G401 (cell line): Measurements from ENCODE around the gene KRT81. TPM values are rescaled to one million over a fixed set of nuclear protein-coding genes. Genes with fewer than 3 reads are reported as not detected.

Experiments
- DNase-seq: peaks from one replicate; pipeline ENCODE4 v3.0.0-alpha.2; 2015; ENCODE audit warnings: low spot score
- in situ Hi-C: cut with HindIII; loops from 2 replicates; pipeline ENCODE4 v1.10.0; 2016; ENCODE audit warnings: low sequenced_read_pairs, mixed read lengths
- total RNA-seq: library from RNA; depleted of rRNA; stranded (reverse); fragments of >200 nt; shearing (Covaris generic); gene quantifications from 2 replicates; pipeline ENCODE4 v1.2.3, GENCODE V29; 2014

KRT81 gene
- total RNA-seq, 1 experiment from 2014 or later = not detected

DNA sequence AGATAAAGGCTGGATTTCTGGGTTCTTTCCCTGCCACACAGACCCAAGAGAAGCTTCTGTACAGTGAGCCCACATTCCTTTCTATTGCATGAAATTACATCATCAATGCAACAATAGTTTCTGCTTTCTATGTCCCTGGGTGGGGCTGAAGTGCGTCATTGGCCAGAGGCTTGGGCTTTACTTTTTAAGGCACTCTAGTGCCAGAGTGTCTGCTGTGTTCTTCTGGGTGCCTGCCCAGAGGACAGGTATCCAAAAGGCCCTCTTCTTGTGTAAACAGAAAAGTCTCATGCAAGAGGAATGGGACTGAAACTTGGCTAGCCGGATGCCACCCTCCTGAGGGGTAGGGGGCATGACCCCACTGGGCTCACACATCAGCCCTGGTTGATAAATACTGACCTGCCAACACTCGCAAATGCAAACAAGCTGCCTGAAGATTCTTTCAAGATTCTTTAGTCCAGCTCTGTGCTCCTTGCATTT is 11.0 kb downstream of the KRT81 start:
- in situ Hi-C loops = no loop called here
- DNase-seq = no peak

DNA sequence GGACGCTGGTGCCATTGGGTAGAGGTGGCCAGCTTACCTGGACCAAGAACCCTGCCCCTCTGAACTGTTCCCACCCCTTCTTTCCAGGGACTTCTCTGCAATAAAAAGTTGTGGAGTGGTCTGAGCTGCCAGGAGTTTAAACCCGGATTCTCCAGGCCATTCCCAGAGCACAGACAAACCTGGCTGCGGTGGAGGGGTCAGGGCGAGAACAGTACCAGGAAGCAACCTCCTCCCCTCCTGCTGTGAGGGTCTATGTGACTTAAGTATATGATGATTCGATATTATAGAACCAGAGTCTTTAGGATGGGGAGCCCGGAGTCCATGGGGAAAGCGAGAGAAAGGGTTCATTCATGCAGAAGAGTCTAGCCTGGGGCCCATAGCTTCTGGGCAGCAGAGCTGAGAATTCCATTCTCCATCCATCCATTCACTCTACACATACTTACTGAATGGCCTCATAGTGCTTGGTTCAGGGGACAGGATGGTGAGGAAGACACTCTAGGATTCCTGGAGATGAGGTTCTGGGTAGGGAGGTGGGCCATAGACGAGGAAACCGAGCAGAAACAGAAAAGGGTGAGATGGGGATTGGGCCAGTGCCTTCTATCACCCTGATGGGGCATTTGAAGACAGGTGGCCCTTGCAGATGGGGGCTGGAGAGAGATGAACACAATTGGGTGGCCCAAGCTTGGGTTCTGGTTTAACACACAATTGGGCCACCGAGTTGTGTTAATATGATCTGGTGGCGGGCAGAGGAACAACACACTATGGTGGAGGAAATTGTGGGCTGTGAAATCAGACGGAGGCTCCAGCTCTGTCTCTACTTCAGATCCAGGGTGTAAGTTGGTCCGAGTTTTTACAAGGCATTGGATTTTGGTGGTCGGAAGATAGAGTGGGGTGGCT is 11.7 kb downstream of the KRT81 start:
- in situ Hi-C loops = no loop called here
- DNase-seq = no peak

DNA sequence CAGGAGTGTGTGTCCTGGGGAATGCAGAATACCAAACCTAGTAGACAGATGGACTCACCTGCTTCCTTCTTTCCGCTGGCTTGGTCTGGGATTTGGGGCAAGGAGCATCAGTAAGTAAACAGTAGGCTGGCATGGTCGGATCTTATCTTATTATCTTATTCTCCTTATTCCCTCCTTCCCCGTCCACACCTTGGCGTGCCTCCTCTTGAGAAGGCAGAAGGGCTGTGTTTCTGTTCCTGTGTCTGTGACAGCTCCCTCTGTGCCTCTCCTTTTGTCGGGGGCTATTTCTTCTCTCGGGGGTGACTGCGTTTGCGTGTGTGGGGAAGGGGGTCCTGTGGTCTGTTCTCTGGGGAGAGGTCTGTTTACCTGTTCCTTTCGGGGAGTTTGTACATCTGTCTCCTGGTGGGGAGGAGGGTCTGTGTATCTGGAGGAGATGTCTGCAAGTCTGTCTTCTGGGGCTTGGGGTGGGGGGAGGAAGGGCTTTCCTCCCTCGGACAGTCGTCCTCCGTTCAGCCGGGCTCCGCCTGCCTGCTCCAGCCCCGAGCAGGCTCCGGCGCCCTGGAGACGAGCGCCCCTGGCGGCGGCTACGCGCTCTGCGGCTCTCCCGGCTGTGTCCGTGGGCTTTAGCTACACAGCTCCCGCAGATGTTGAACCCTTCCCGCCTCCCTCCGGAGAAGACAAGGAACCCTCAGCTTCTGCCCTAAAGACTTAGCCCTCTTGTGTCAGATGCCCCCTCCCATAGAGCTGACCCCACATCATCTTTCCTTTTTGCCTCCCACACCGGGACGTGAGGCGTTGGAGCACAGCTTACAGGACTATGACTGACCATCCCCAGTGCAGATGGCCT is 12.5 kb downstream of the KRT81 start:
- in situ Hi-C loops = no loop called here

DNA sequence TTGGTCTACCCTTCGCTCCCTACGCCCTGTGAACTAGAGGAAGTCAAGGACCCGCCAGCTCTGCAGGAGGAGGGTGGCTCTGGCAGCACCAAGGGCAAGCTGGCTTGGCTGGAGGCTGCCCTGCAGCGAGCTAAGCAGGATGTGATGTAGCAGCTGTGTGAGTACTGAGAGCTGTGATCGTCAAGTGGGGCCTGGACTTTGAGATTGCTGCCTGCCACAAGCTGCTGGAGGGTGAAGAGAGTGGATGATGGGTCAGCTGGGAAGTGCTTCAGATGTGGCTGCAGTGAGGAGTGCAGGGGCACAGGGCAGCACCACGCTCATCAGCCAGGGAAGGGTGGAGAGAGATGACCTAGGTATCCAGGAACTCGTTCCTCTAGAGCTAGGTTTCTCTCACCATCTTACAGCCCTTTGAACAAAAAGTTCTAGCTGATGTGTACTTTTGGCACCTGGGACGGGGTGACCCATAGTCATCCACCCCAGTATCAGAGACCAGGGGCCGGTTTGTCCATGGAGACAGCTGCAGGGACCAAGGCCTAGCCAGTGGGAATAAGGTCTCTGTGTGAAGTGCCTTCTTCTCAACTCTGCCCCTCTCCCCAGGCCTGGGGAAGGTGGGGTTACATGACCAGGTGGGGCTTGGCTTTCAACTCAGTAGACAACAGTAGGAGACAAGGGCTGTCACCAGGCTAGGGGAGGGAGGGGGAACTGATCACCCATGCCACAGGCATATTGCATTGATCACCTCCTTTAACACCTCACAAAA is 13.7 kb downstream of the KRT81 start:
- in situ Hi-C loops = no loop called here
- no peak for DNase-seq

More for the DNA sequence above, 12.5 kb downstream of the KRT81 start:
- peak; percentile 59 for DNase-seq

DNA sequence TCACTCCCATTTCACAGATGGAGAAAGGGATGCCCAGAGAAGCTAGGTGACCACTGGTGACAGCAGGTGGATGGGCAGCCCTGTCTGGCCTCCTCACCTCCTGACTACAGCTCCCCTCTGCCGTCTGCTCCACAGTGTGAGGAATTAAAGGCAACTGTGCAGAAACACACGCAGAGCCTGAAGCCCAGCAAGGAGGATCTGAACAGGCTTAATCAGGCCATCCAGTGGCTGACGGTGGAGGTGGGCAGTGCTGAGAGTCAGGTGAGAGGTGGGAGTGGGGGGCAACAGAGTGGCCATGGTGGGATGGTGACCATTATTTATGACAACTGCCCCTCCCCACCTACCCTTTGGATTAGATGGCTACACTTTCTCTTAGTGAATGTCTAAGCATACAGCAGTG is 15.6 kb downstream of the KRT81 start:
- in situ Hi-C loops = no loop called here
- no peak for DNase-seq

DNA sequence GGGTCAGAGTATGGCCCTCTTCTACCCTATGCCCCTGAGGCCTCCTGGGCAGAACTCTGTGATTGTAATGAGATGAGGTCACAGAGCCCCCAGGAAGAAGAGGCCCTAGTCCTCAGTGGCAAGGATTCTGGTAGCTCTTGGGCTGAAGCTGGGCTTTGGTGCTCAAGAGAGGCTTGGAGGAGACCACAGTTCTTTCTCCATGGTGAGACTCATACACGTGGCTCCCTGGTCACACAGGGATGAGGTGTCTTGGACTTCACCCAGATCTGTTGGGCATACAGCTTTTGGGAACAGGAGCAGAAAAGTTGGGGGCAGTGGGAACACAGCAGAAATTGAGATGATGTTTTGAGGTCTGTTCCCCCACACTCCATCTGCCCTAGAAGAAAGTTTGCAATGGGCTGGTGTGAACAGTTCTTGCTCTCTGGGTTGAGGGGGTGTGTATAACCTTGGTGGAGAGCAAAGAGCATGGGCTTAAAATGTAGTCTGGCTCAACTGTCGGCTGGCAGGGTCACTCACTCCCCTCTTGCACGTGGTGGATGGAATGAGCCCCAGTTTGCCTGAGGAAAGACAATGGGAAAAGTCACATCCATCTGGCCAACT is 16.7 kb downstream of the KRT81 start, which contains the start of gene KRT86:
KRT86 (plus strand) TSS at position 125 of the 600 bp plus-strand sequence. CDS start 27,272 bp downstream, outside the sequence.
- DNase-seq = no peak
- in situ Hi-C loops = no loop called here

DNA sequence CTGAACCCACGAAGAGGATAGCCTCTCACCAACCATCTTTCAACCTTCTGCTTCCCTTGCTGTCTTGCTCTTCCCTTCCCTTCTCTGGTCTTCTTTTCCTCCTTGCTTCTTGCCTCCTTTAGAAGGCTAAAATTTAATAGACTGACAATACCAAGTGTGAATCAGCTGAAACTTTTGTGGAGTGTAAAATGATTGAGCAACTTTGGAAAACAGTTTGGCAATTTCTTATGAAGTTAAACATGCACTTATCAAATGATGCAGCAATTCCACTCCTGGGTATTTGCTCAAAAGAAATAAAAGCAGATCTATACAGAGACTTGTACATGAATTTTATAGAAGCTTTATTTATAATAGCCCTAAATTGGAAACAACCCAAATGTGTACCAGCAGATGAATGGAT is 20.2 kb downstream of the KRT81 start:
- DNase-seq = no peak
- in situ Hi-C loops = no loop called here

DNA sequence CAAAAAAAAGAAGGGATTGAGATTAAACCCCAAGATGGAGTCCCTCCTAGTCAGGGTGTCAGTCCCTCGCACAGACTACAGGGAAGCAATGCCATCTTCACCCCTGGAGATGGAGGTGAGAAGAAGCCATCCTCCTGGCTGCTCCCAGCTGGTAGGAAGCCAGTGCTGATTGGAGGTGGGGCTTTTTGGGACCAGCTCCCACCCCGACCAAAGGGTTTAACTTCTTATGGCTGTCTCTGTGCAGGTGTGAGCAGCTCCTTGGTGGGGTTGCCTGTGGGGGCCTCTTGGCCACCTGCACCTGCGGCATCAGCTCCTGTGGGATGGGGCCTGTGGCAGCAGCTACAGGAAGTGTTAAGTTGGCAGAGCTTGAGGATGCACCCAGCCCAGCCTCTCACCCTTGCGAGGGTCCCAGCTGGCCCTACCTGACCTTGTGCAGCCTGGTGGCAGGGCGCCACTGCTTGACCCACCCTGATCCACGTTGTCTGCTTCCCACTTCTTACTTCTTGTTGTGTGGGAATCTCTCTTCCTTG is 20.7 kb downstream of the KRT81 start:
- no peak for DNase-seq
- in situ Hi-C loops = no loop called here

DNA sequence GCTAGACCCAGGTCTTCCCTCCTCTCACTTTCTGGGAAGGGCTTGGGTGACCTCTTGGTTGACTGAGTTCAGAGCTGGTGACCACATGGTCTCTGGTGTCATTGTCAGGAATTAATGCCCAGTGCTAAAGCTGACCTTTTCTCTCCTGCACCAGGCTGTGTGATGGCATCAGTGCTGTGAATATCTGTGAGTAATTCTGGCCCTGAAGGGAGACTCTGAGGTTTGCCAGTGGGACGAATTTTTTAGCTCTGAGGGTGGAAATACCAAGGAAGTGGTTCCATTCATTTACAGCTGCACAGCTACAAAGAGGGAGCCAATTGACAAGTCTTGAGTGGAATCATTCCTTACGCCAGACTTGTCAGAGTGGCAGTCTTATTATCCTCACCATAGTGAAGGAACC is 23.1 kb downstream of the KRT81 start:
- in situ Hi-C loops = no loop called here
- DNase-seq = no peak

DNA sequence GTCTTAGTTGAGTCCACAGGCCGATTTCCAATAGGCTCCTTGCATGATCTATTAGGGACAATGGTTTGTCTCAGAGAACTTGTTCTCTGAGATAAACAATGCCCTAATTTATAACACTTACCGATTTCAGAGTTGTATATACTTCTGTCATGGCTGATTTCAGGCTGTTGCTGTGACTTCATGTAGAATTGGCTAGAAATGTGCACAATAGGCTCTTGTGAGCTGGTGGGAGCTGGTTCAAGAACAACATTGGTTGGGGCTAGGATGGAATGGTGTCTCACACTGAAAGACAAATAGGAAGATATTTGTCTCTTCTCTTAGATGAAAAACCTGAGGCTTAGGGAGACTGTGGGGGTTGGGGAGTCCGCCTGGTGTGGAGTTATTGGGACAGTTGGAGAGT is 23.6 kb downstream of the KRT81 start:
- in situ Hi-C loops = no loop called here
- no peak for DNase-seq

DNA sequence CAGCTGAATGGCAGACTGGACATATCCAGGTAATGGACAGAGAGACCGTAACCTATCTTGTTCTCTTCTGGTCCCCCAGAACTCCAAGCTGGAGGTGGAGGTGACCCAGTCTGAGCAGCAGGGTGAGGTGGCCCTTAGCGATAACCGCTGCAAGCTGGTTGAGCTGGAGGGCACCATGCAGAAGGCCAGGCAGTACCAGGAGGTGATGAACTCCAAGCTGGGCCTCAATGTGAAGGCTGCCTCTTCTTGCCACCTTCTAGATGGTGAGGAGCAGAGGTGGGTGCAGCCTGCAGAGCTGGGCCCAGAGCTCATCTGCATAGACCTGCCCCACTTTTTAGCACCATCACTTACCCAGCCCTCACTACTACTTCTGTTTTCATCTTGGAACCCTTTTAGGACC is 24.1 kb downstream of the KRT81 start:
- no peak for DNase-seq
- in situ Hi-C loops = no loop called here

DNA sequence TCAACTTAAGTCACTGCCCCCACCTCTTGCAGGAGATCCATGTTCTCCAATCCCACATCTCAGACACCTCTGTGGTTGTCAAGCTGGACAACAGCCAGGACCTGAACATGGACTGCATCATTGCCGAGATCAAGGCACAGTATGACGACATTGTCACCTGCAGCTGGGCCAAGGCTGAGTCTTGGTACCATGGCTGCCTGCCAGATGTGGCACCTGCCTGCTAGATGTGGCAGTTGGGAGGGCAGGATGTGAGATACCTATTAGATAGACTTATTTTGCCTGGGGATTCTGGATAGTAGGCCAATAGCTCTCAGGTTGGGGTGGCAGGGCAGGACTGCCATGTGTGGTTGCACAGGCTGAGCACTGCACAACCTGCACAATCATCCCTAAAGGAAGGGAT is 24.8 kb downstream of the KRT81 start:
- no peak for DNase-seq
- in situ Hi-C loops = no loop called here

DNA sequence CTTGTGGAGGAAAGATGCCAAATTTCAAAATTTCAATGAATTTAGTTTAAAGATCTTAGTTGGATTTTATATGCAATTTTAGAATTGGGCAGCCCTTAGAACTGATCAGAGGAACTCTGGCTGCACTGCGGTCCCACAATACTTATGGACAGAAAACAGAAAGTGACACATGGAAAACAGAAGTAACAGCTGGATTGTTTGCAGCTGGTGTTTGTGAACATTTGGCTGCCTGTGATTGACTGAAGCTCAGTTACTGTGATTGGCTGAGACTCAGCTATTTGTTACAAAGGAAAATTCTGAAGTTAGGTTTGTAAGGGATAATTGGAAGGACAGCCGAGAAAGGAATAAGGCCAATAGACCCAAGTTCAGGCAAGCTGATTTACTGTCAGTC is 26.9 kb downstream of the KRT81 start:
- DNase-seq = no peak
- in situ Hi-C loops = no loop called here

DNA sequence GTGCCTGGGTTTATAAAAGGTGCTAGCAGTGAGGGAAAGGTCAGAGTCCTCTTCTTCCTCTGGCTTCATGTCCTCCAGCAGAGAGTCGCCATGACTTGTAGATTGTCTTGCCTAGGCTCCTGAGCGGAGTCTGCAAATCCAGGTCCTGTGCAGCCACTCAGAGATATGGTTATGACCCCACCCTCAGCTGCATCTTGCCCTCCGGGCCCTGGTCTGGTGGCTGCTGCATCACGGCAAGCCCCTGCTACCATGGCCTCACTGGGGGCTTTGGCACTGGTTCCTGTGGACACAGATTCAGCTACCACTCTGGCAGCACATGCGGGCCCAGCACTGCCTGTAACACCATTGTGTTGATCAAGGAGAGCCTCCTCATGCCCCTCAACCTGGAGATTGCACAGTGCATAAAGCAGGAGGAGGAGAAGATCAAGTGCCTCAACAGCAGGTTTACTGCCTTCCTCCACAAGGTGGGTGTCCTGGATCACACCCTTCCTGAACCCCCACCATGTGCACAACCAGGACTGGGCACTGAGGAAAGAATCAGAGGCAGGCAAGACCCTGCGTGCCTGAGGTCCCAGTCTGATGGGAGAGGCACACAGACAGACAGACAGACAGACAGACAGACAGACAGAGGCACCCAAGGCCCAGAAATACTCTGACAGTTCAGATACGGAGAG is 27.4 kb downstream of the KRT81 start:
- no peak for DNase-seq
- in situ Hi-C loops = no loop called here

DNA sequence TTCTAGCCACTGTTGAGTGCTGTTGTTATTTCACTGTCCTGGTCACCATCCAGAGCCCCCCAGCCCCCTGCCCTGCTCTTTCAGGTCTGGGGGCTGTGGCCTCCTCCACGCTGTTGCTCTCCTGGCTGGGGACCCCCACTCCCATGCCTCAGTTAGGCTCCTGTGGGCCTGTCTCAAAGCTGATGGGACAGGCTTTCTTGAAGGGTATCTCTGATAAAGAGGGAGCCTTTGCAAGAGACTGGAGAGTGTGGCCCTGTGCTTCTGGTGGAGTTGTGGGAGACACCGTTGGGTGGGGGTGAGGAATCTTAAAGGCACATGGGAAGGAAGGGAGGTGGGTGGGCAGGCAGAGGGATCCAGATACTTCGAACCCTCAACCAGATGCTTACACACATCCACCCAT is 29.0 kb downstream of the KRT81 start:
- in situ Hi-C loops = no loop called here
- DNase-seq = no peak

DNA sequence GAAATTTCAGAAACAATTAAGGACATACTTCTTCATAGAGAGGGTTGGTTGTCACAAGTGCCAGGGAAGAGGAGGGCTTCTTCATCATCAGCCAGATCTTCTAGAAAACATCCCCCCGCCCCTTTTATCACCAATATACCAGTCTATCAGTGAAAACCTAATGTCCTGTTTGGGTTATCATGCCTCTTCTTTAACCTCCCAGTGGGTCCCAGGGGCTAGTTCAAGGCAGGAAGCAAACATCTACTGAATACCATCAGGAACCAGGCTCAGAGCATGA is 30.2 kb downstream of the KRT81 start:
- DNase-seq = no peak
- in situ Hi-C loops = no loop called here

DNA sequence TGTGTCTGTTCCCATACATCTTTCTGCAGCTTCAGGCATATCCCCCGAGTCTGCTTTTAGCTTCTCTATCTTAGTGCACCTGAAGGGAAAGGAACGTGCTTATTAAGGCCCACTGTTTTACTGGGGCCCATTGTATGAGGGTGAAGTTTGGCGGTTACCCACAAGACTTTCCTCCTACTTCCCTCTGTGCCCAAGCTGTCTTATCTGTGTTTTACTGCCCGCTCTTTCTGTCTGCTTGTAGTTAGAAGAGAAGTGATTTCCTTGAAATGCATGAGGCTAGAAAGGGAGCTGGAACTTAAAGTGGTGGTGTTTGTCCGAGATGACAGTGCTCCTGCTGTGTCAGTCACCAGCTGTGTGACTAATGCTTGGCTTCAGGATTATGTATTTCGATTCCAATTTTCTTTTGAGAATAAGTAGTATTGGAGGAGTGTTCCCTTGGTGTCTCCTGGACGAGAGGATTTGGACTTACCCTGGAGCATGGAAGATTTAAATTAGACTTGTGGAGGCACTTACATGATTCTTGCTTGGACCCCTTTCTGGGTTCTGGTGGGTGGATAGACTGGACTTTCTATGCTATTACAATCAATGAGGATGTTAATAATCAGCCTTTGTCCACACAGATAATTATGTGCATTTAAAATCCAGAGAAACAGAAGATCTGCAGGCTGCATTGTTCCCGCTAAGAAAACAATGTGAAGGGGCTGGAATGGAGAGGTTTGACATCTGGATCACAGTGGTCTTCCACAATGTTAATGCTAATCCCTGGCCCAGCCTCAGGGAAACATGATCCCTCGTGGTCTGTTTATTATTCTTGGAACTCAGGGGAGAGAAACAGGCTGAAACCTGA is 30.8 kb downstream of the KRT81 start:
- DNase-seq = no peak
- in situ Hi-C loops = no loop called here
